Kidney (tissue), 22 donors: ENCODE results near the gene LPAR3. TPM values are rescaled to one million over a fixed set of nuclear protein-coding genes. Genes with fewer than 3 reads are reported as not detected.

Experiments
- DNase-seq, 5 donors: peaks; one replicate each; pipeline ENCODE4 v3.0.0-alpha.2; 2013 to 2020
- FAIRE-seq: peaks from 2 replicates; lab custom pipeline; 2012; peaks lifted over from hg19 to GRCh38; lab: Jason Lieb, UNC
- H3K27ac ChIP-seq, 2 donors: one replicate each; pipeline ENCODE4 v1.7.0; 2013; ENCODE audit warnings: low read depth in 2 of 2, low read length in 2 of 2, inconsistent platforms in 1 of 2
- H3K27me3 ChIP-seq: one replicate; pipeline ENCODE4 v1.7.1; 2013; ENCODE audit warnings: low read length, inconsistent platforms; ENCODE audit not compliant: control insufficient read depth, insufficient read depth
- H3K36me3 ChIP-seq, 3 donors: one replicate each; pipeline versions ENCODE4 v1.7.0 to v1.7.1; 2013; ENCODE audit warnings: low read length in 3 of 3, control low read depth in 1 of 3, inconsistent platforms in 1 of 3; ENCODE audit not compliant: insufficient read depth in 3 of 3, control insufficient read depth in 2 of 3
- H3K4me1 ChIP-seq, 3 donors: one replicate each; pipeline versions ENCODE4 v1.7.0 to v1.7.1; 2013; ENCODE audit warnings: low read length in 3 of 3, inconsistent platforms in 1 of 3, low read depth in 1 of 3; ENCODE audit not compliant: control insufficient read depth in 2 of 3, insufficient read depth in 2 of 3
- H3K4me3 ChIP-seq, 3 donors: one replicate each; pipeline versions ENCODE4 v1.7.0 to v1.8.1; 2013; ENCODE audit warnings: low read length in 3 of 3, control low read depth in 1 of 3, inconsistent platforms in 1 of 3
- H3K9ac ChIP-seq, 3 donors: one replicate each; pipeline versions ENCODE4 v1.7.0 to v1.7.1; 2013; ENCODE audit warnings: low read length in 3 of 3, control low read depth in 1 of 3, inconsistent platforms in 1 of 3
- H3K9me3 ChIP-seq, 3 donors: one replicate each; pipeline versions ENCODE4 v1.7.0 to v1.7.1; 2013; ENCODE audit warnings: low read length in 3 of 3, control low read depth in 1 of 3, inconsistent platforms in 1 of 3; ENCODE audit not compliant: control insufficient read depth in 2 of 3, insufficient read depth in 1 of 3
- intact Hi-C: fragments of 100-400 bp; cut with DNase I; formaldehyde crosslinking; loops from one replicate; pipeline ENCODE4 v1.11.1; 2022
- long read RNA-seq, 10 donors: library from polyadenylated mRNA in 1 of 10; unstranded in 1 of 10; transcript quantifications; one replicate each; pipeline ENCODE4 v2.0.0 and lab custom pipeline, GENCODE V29; 2021 to 2026
- polyA plus RNA-seq: library from polyadenylated mRNA; stranded (reverse); fragments of 350-450 nt; fragmentation: Illumina TruSeq; extraction: RNeasy Lipid Tissue Mini Kit (QIAGEN cat#74804); gene quantifications from one replicate; pipeline ENCODE4 v1.2.3, GENCODE V29; 2014; ENCODE audit warnings: low read depth, low replicate concordance; ENCODE audit not compliant: insufficient read depth
- total RNA-seq: library from RNA; stranded (reverse); fragmentation: NEBNext Ultra II Directional; extraction: Animal tissue kit (Norgen Biotek cat#: 25700); gene quantifications from one replicate; pipeline ENCODE4 v1.2.1, GENCODE V29; 2021
- TF ChIP-seq, protein P1 (sequence below): IDR thresholded peaks from 3 replicates; pipeline ENCODE4 v1.5.1; 2012; ENCODE audit warnings: mild to moderate bottlenecking, moderate library complexity, borderline replicate concordance; ENCODE audit not compliant: insufficient read depth; ENCODE audit errors: extremely low read depth
- donor health status: control.
- donor health status: control.
- donor health status: control.
- donor health status: control.
- donor health status: control.
- donor health status: DM: yes; HTN: yes; CAD: no.
- donor health status: Normal renal cell carcinoma (clear cell type).

LPAR3 gene, protein sequence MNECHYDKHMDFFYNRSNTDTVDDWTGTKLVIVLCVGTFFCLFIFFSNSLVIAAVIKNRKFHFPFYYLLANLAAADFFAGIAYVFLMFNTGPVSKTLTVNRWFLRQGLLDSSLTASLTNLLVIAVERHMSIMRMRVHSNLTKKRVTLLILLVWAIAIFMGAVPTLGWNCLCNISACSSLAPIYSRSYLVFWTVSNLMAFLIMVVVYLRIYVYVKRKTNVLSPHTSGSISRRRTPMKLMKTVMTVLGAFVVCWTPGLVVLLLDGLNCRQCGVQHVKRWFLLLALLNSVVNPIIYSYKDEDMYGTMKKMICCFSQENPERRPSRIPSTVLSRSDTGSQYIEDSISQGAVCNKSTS
- total RNA-seq (0.22 TPM), polyA plus RNA-seq (not detected)
- long read RNA-seq, donor 1: 0 reads
- long read RNA-seq, donor 2, partial matches to known transcripts: 0 of 1 reads
- long read RNA-seq, donor 2, other reads (novel, unspliced or antisense): 0 of 1 reads
- long read RNA-seq, donor 3: 0 reads
- long read RNA-seq, donor 4: 0 reads
- long read RNA-seq, donor 5: 0 reads
- long read RNA-seq, donor 6: 0 reads
- long read RNA-seq, donor 7: 0 reads
- long read RNA-seq, donor 8: 0 reads
- long read RNA-seq, donor 9, partial matches to known transcripts: 0 of 1 reads
- long read RNA-seq, donor 9, other reads (novel, unspliced or antisense): 0 of 1 reads
- long read RNA-seq, donor 10: 0 reads

DNA sequence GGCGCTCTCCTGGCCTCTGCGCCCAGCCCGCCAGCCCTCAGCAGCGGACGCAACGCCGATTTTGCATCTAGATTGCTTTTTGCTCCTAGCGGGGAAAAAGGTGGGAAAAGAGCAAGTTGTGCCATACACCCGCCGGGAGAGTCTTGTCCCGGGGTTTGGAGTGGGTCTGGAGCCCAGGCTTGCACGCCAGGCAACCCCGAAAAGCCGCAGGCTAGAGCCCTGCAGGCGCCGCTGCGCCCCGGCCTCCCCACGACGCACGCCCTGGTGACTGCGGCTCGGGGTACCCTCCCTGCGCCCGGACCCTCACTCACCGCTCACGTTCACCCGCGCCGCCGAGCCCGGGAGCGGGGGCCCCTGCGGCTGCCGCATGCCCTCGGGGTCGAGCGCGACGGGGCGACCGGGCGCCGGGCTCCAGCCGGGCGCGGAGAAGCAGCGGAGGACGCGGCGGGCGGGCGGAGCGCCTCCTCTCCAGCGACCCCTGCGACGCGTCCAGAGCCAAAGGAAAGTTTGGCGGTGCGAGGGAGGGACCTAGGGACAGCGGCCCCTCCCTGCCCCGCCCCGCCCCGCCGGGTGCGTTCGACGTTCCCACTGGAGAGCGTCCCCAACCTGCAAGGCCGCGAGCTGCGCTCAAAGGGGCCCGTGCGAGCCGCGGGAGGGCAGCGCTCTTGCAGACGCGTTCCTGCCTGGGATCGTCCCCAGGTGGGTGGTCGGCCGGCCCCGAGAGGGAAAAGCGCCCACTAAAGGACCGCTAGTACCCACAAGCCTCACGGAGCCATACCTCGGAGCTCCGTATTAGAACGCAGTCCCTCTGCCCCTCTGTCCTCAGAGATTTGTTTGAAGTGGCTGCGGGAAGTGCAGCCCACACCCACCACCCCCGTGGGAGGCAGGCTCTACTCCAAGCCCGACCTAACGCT is at the start of gene LPAR3:
TSS of gene LPAR3 (minus strand) at position 502 of the 914 bp plus-strand sequence. CDS start 27,086 bp downstream, outside the sequence.
- intact Hi-C loops: no loop called here
- Histone ChIP-seq H3K4me3 (peak within 1 kb of the TSS in 1 of 3 donors; percentile 37), H3K4me1 (no peaks in the 10 kb centered on the region), H3K27me3 (peaks cover 6% of the 10 kb centered on the region), H3K9me3 (no peaks in the 10 kb centered on the region), H3K9ac (no peak within 1 kb of the TSS), H3K27ac (no peak within 1 kb of the TSS), H3K36me3 (no peaks in the 10 kb centered on the region)
- peak; percentile 60 to 69 (median 63) for DNase-seq
- no peak for FAIRE-seq
- TF ChIP-seq, protein P1, sequence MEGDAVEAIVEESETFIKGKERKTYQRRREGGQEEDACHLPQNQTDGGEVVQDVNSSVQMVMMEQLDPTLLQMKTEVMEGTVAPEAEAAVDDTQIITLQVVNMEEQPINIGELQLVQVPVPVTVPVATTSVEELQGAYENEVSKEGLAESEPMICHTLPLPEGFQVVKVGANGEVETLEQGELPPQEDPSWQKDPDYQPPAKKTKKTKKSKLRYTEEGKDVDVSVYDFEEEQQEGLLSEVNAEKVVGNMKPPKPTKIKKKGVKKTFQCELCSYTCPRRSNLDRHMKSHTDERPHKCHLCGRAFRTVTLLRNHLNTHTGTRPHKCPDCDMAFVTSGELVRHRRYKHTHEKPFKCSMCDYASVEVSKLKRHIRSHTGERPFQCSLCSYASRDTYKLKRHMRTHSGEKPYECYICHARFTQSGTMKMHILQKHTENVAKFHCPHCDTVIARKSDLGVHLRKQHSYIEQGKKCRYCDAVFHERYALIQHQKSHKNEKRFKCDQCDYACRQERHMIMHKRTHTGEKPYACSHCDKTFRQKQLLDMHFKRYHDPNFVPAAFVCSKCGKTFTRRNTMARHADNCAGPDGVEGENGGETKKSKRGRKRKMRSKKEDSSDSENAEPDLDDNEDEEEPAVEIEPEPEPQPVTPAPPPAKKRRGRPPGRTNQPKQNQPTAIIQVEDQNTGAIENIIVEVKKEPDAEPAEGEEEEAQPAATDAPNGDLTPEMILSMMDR: no peak

DNA sequence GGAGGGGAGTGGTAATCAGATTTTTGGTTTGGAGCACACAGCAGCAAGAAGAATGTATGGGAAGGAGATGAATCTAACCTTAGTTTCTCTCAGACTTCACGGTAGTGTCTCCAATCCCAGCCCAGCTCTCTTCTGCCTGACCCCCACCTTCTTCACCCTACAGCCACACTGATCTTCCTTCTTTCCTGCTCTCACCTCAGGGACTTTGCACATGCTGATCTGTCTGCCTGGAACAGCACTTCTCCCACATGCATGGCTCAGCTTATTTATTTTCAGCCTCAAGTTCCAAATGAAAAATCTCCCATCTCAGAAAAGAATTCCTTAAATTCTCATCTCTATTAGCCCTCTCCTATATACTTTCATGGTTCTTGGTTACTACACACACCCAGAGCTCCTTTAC is 48.8 kb upstream of the LPAR3 start:
- Histone ChIP-seq H3K36me3 (no peaks in the 10 kb centered on the region), H3K27me3 (no peaks in the 10 kb centered on the region)
- TF ChIP-seq, protein P1: no peak

DNA sequence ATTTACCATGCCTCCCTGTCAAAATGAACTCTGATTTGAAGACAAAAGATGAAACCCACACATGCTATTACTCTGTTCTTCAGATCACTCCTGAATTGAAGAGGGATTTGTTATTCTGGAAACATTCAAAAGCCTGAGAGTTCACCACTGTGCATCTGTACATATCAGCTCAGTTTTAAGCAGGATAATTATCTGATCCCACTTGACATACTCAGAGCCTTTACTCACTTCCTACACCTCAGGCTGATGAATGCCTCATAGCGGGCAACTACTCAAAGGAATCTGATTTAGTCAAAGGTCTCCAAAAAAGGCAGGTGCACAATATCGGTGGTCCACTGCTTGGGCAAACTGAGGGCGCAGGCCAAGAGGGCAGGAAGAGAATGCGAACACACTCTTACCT is 47.5 kb upstream of the LPAR3 start:
- no peak for DNase-seq
- H3K9ac ChIP-seq: no peak overlapping the region
- H3K27ac ChIP-seq: no peak overlapping the region
- TF ChIP-seq, protein P1: no peak
- H3K27me3 ChIP-seq: no peaks in the 10 kb centered on the region
- H3K36me3 ChIP-seq: no peaks in the 10 kb centered on the region
- H3K4me3 ChIP-seq: no peak overlapping the region
- no peaks in the 10 kb centered on the region for H3K4me1 ChIP-seq
- H3K9me3 ChIP-seq: no peaks in the 10 kb centered on the region
- FAIRE-seq: no peak
- intact Hi-C loops: no loop called here

More for the DNA sequence above, 48.8 kb upstream of the LPAR3 start:
- intact Hi-C loops: no loop called here
- Histone ChIP-seq H3K9ac (no peak overlapping the region), H3K4me1 (no peaks in the 10 kb centered on the region), H3K4me3 (no peak overlapping the region), H3K9me3 (no peaks in the 10 kb centered on the region), H3K27ac (no peak overlapping the region)
- DNase-seq (no peak), FAIRE-seq (no peak)
